Astrocyte of the spinal cord (primary cell): ENCODE results near the gene PTPA.
A peak's percentile ranks its signal among the peaks of the same experiment; 100 is the strongest.
"Not testable (repeated sequence)": the region's sequence is repeated elsewhere in the genome, so short reads cannot be mapped to it uniquely, and the experiment has no call there.

Experiments
- DNase-seq: peaks from one replicate; pipeline ENCODE4 v3.0.0; 2011; ENCODE audit warnings: low read depth, low spot score
- H3K4me3 ChIP-seq: 2 replicates; pipeline ENCODE4 v1.5.1; 2011; ENCODE audit warnings: low read depth, mild to moderate bottlenecking, low read length, moderate library complexity
- in situ Hi-C: cut with HindIII; loops from 2 replicates; pipeline ENCODE4 v1.10.0; 2017; ENCODE audit warnings: low sequenced_read_pairs
- TF ChIP-seq, protein P1 (sequence below): IDR thresholded peaks from 2 replicates; pipeline ENCODE4 v1.5.1; 2012; ENCODE audit warnings: low read depth, mild to moderate bottlenecking, low read length, inconsistent platforms

Gene PTPA

DNA sequence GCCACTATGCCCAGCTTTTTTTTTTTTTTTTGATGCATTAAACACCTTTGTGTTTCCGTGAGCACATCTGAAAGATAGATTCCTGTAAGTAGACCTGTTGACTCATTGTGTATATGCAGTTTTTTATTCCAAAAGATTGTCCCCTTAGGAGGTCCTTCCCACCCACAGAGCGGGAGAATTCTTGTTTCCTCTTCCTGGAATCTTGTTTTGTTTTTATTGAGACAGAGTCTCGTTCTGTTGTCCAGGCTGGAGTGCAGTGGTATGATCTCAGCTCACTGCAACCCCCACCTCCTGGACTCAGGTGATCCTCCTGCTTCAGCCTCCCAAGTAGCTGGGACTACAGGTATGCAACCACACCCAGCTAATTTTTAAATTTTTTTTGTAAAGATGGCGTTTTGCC, 7.6 kb downstream of the PTPA start:
- H3K4me3 ChIP-seq, result no peak overlapping the region
- peak; percentile 35 for DNase-seq
- TF ChIP-seq, protein P1, sequence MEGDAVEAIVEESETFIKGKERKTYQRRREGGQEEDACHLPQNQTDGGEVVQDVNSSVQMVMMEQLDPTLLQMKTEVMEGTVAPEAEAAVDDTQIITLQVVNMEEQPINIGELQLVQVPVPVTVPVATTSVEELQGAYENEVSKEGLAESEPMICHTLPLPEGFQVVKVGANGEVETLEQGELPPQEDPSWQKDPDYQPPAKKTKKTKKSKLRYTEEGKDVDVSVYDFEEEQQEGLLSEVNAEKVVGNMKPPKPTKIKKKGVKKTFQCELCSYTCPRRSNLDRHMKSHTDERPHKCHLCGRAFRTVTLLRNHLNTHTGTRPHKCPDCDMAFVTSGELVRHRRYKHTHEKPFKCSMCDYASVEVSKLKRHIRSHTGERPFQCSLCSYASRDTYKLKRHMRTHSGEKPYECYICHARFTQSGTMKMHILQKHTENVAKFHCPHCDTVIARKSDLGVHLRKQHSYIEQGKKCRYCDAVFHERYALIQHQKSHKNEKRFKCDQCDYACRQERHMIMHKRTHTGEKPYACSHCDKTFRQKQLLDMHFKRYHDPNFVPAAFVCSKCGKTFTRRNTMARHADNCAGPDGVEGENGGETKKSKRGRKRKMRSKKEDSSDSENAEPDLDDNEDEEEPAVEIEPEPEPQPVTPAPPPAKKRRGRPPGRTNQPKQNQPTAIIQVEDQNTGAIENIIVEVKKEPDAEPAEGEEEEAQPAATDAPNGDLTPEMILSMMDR, result no peak
- in situ Hi-C loops, result no loop called here

DNA sequence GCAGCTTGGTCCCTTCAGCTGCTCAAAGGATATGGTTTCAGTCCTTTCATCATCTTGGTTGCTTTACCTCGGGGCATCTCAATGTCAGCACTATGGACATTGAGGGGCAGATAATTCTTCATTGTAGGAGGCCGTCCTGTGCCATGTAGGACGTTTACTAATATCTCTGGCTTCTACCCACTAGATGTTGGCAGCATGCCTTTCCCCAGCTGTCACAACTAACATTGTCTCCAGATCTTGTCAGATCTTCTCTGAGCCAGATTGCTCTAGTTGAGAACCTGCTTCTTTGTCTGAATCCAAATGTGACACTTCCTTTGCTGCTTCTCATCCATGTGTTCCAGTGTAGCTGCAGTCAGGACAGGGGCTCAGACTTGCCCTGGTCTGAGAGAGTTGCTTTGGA, 10.3 kb downstream of the PTPA start:
- H3K4me3 ChIP-seq, result no peak overlapping the region
- TF ChIP-seq, protein P1, result no peak
- DNase-seq, result no peak
- in situ Hi-C loops, result no loop called here

DNA sequence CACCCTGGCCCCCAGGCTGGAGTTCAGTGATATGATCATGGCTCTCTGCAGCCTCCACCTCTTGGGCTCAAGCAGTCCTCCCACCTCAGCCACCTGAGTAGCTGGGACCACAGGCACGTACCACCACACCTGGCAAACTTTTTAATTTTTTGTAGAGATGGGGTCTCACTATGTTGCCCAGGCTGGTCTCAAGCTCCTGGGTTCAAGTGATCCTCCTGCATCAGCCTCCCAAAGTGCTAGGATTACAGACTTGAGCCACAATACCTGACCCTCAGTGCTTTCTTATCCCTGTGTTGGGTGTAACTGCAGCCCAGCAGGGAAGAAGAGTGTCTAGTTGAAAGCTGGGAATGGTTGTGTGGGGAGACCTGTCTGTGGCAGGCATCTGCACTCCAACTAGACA, 10.9 kb downstream of the PTPA start:
- TF ChIP-seq, protein P1, result no peak
- no peak overlapping the region for H3K4me3 ChIP-seq
- no peak for DNase-seq
- in situ Hi-C loops, result no loop called here

DNA sequence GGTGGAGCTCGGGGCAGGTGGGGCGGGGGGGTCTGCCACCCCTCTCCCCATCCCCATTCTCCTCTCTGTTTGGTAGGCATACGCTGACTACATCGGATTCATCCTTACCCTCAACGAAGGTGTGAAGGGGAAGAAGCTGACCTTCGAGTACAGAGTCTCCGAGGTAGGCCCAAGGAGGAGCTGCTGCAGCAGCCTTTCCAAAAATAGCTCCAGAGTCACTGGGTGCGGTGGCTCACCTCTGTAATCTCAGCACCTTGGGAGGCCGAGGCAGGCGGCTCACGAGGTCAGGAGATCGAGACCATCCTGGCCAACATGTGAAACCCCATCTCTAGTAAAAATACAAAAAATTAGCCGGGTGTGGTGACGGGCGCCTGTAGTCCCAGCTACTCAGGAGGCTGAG, 11.8 kb downstream of the PTPA start:
- in situ Hi-C loops, H3K4me3 ChIP-seq, DNase-seq: not testable (repeated sequence)

DNA sequence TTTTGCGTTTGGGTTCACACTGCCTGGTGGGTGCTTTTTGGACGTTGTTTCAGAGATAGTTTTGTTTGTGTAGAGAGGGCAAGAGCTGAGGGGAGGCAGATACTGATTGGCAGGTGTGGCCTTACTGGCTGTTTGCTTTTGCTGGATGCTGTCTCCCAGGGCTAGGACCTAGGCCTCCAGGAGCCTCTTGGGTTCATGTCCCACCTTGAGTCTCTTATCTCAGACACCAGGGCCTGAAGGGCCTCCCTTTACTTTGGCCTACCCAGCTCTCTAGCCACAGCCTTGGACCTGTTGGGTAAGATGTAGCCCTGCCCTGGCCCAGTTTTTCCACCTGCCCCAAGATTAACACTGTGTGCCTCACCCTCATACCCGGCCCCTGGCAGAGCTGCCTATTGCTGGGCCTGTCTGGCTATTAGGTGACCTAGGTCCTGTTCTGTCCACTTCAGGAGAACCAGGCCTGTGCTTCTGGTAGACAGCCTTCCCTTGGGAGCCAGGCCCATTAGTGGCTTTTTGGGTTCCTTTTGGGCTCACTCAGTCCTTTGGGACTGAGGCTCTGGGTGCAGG, 13.4 kb downstream of the PTPA start:
- no peak for DNase-seq
- H3K4me3 ChIP-seq, result no peak overlapping the region
- in situ Hi-C loops, result no loop called here
- TF ChIP-seq, protein P1, result no peak

DNA sequence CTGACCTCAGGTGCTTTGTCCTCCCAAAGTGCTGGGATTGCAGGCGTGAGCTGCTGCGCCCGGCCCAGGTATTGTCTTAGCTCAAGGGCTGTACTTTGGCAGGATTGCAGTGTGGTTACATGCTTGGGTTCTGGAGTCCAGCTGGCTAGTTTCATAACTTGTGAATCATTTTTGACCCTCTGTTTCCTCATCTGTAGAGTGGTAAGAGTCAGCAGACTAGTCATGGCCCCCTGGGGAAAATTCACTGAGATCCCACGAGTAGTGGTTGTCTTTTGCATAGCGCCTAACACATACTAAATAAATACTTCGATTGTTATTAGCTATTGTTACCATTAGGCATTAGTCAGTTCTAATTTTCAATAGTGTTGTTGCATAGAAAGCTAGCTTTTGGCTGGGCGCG, 14.3 kb downstream of the PTPA start:
- H3K4me3 ChIP-seq, result no peak overlapping the region
- in situ Hi-C loops, result no loop called here
- TF ChIP-seq, protein P1, result no peak
- DNase-seq, result peak; percentile 95

DNA sequence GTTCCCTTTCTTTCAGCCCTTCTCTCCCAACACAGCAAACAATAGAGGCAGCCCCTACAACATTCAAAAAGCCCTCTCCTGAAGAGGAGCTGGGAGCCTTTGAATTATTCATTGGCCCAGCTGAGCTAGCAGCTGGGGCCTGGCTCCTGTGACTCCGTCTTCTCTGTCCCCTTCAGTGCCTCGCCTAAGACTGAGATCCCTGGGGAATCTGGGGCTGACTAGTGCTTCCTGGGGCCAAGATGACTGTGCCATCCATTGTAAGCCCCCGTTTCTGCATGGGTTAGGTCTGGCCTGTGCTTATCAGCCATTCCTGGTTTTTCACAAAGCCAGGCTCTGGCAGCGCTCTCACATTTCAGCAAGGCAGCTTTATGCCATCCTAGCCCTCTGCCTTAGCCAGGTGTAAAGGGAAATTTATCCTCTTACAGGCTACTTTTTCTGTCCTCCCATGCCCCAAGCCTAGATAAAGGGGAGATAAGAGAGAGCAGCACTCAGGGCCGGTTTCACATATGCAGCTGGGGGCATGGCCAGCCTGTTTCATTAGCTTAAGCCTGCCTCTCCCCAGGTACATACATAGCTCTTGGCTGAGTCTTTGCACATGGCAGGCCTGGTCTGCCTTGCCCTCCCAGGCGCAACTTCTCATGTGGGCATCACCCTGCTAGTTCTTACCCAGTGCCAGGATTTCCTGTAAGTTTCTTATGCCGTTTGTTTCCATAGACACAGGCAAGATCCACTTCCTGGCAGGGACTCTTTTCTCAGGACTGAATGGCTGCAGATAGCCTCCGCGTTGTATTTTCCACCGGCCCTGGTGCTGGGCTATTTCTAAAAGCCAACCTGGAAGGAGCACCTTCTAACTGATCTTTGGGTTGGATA, 15.8 kb downstream of the PTPA start:
- in situ Hi-C loops, result no loop called here
- H3K4me3 ChIP-seq, result no peak overlapping the region
- TF ChIP-seq, protein P1, result no peak
- no peak for DNase-seq
